Hepatocyte (in vitro differentiated cells): ENCODE measurements around the gene NRCAM.

Experiments
- CTCF ChIP-seq: fragments of 200-600 bp; sonication (generic); IDR thresholded peaks from 2 replicates; pipeline ENCODE4 v1.5.1; 2016; ENCODE audit warnings: antibody characterized with exemption, mild to moderate bottlenecking; ENCODE audit not compliant: poor library complexity
- EZH2 ChIP-seq: fragments of 200-600 bp; sonication (generic); IDR thresholded peaks from 2 replicates; pipeline ENCODE4 v1.6.1; 2016; ENCODE audit warnings: antibody characterized with exemption, mild to moderate bottlenecking, borderline replicate concordance

- TF ChIP-seq CTCF (no peak), EZH2 (no peak)
Observed at GRCh38 chr7:108132551-108133265, 323.5 kb downstream of the NRCAM start.
